CD1c-positive myeloid dendritic cell (primary cell): ENCODE results near the gene TMEM151B.

Source experiments
- DNase-seq: peaks from one replicate; pipeline ENCODE4 v3.0.0-alpha.2; 2016; ENCODE audit errors: extremely low spot score

The TMEM151B gene

DNA sequence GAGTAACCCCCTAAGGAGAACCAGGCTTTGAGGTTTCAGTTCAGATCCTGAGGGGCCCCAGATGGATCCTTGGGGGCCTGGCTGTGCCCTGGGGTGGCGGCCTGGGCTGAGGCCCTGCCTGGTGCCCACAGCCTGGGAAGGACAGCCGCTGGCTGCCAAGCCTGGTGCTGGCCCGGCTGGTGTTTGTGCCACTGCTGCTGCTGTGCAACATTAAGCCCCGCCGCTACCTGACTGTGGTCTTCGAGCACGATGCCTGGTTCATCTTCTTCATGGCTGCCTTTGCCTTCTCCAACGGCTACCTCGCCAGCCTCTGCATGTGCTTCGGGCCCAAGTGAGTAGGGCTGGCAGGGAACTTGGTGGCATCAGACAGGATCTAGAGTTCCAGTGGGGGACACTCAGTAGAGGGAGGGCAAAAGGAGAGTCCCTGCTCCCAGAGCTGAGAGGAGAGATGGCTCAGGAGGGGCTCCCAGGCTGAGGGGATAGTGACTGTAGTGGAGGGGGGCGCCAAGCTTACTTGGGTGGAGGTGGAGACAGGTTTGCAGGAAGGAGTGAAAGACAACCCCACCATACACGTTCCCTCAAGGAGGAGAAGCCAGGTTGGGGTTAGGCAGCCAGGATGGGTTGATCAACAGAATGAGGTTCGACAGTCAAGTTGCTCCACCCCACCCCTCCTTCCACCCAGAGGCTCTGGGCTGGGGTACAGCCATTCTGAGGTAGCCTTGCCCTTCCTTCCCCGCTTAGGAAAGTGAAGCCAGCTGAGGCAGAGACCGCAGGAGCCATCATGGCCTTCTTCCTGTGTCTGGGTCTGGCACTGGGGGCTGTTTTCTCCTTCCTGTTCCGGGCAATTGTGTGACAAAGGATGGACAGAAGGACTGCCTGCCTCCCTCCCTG lies 37.3 kb upstream of the TMEM151B start:
- DNase-seq = peak; percentile 21

DNA sequence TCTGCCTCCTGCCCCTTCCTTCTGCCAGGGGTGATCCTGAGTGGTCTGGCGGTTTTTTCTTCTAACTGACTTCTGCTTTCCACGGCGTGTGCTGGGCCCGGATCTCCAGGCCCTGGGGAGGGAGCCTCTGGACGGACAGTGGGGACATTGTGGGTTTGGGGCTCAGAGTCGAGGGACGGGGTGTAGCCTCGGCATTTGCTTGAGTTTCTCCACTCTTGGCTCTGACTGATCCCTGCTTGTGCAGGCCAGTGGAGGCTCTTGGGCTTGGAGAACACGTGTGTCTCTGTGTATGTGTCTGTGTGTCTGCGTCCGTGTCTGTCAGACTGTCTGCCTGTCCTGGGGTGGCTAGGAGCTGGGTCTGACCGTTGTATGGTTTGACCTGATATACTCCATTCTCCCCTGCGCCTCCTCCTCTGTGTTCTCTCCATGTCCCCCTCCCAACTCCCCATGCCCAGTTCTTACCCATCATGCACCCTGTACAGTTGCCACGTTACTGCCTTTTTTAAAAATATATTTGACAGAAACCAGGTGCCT lies 36.6 kb upstream of the TMEM151B start:
- no peak for DNase-seq

DNA sequence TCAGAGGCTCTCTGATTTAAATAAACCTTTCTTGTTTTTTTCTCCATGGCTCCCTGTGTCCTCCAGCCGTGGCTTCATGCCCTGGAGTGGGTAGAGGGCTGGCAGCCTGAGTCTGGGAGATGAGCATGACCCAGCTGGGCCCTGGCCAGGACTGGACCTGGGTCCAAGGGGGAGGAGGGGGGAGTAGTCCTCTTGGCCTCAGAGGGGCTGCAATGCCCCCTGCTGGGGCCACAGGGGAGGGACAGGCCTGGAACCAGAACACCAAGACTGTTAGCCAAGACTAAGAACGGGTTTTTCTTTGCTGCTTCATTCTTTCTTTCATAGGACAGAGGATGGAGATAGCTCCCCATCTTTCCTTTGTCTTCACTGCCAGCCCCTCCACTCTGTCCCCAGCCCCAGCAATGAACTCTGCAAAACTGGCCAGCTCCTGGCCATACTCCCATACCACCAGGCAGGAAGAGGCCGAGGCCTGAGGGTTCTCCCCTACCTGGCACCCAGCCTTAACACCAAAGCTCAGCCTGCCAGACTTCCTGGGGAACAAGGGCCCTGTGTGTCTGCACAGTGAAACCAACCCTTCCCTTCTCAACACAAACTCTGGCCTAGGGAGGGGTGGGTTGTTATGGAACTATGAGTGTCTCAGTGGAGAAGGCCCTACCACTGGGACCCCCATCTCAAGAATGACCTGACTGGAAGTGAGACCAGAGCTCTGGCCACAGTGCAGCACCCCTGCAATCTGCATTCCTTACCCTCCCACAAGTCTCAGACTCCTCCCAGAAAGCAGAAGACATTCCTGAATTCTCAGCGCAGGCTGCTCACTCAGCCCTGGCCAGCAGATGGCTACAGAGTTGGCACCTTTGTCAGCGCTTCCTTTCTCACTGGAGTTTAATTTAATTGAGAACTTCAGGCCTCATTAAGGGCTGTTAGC lies 35.9 kb upstream of the TMEM151B start:
- peak; percentile 55 for DNase-seq

DNA sequence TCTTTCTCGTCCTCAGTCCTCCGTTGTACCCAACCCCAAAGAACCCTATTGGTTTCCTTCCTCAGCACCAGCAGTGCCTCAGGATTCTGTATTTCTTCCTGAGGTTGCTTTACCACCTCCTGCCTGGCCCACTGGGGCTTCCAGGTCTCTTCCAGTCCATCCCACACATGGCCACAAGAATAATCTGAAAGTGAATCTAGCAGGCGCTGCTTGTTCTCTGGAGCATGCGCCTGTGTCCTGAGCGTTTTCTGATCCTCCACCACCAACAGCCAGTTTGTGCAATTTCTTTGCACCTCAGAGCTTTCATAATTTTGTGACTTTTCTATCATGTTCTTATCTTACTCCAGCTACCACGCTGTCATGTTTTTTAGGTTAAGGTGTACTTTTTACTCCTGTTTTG lies 35.0 kb upstream of the TMEM151B start:
- DNase-seq = no peak

DNA sequence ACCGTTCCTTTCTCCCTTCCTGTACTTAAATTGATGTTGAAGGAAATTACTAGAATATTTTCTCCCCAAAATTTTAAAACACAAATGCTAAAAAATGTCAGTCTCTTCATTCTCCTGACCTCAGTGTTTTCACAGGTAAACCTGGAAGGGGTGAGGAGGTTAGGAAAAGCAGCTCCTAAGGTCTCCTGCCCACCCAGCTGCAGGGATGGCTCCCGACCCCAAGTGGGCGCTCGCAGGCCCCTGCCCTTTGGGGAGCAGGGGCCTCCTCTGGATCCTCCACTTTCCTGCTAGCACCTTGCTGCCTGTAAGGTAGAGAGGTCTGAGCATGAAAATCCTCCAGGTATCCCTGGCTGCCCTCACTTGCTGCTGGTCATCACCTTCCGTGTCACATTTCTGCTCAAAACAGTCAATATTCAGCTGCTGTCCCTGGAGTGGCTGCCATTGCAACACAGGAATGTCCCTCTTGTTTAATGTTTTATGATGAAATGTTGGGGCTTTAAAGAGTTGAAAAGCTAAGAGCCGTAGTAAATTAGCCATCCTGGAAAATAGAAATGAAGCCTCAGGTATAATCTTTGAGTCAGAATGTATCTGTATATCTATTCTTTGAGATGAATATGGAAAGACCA lies 34.2 kb upstream of the TMEM151B start:
- DNase-seq = no peak

DNA sequence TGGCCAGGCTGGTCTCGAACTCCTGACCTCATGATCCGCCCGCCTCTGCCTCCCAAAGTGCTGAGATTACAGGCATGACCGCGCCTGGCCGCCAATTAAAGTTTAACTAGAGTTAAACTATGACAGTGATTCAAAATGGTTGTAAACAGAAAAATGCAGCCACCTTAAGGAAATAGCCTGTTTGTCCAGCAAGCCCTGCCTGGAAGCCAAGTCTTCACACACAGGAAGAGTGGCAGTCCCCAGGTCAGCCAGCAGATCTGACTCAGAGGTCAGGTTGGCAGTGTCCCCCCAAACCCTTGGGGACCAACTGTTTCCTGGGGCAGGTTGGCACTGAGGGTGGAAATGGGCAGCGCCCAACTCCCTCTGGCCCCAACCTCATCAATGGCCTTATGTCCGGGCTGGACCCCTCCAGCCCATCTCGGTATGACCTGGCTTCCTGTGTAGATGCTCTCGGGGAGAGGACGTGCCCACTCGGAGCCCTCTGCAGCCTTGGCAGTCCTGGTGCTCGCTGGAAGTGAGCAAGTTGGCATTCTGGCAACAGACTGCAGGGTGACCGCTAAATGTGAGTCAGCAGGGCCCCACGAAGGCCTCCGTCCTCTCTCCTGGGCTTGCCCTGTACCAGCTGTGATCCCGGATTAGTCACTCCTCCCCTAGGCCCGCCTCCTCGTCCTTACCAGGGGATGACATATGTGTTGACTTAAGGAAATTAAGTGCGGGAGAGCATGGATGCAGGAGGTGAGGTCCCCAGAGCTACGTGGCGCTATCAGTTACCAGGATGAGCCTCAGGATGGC lies 33.0 kb upstream of the TMEM151B start:
- peak; percentile 92 for DNase-seq

DNA sequence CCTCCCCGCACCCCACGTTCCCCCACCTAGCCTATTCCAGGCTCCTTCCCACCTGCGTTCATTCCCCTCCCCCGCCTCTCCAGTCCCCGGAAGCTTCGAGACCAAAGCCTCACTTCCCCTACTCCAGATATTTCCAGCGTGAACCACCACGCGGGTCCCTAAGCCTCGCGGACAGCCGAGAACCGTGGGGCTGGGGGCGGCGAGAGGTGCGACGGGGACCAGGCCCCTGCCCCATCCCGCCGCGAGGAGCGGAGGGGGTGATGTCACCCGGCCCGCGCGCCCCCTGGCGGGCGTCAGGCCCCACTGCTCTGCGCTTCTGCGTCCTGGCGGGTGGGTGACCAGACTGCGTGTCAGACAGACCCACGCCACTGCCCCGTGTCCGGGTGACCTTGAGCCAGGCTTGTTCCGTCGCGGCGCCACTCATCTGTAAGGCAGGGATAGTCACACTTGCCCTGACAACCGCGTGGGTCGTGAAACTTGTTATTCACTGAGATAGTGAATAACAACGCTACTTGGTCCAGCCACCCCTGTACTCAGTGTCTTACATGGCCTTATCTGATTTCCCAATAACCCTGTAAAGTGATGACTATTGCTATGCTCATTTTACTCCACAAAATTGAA lies 32.3 kb upstream of the TMEM151B start:
- DNase-seq = peak; percentile 93

DNA sequence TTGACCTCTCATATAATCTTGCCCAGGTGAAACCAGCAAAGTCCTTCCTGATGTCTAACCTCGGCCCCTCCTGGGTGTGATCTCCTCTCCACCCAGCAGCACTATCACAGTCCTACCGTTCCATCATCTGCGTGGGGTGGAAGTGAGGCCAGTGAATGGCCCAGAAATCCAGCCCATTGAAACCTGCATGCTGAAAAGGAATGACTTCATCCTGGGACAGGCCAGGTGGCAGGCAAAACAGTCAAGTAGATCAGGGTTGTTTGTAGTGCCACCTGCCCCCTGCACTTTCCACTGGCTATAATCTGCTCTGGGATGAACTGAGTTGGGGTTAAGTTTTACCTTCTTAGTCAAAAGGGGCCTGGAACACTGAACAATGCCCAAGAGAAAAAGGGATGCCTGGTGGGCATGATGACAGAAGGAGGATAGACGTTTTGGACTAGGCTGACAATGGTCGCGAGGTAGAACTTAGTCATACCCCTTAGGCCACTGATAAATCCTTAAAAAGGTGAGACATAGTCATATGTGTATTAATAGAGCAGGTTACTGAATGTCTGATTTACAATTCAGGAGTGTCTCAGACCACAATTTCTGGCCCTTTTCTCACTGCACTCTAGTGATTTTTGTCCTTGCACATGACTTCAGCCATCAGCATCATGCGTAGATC lies 31.4 kb upstream of the TMEM151B start:
- no peak for DNase-seq

DNA sequence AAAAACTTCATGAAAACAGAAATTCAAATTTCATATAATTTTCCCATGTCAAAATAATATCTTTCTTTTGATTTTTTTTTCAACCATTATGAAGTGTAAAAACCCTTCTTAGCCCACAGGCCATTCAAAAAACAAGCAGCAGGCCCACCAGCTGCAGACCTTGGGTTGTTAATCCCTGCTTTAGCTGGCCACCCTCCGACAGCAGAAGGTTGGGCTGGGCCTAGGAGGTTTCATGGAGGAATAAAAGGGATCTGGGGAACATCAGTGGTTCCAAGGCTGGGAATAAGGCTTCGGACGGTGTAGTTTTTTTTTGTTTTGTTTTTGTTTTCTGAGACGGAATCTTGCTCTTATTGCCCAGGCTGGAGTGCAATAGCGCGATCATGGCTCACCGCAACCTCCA lies 26.9 kb upstream of the TMEM151B start:
- DNase-seq = no peak

DNA sequence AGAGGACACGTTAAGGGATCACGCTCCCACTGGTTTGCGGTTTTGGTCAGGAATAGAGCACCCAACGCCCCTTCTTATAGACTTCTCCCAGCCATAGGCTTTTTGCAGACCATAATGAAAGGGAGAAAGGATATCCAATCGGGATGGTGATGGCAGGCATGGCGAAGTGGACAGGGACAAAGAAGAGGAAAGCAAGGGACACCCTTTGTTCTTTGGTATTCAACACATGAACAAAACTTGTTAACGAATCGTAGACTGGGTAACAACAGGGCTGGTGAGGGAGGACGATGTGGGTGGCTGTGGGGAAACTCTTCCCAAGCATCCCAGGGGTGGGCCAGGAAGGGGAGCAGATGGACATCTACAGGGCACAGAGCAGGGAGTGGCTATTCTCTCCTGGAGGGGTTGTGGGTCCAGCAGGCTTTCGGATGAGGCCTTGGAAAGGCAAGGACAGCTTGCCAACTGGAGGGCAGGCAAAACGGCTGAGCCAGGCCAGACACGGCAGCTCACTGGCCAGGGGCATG lies 24.8 kb upstream of the TMEM151B start:
- no peak for DNase-seq

DNA sequence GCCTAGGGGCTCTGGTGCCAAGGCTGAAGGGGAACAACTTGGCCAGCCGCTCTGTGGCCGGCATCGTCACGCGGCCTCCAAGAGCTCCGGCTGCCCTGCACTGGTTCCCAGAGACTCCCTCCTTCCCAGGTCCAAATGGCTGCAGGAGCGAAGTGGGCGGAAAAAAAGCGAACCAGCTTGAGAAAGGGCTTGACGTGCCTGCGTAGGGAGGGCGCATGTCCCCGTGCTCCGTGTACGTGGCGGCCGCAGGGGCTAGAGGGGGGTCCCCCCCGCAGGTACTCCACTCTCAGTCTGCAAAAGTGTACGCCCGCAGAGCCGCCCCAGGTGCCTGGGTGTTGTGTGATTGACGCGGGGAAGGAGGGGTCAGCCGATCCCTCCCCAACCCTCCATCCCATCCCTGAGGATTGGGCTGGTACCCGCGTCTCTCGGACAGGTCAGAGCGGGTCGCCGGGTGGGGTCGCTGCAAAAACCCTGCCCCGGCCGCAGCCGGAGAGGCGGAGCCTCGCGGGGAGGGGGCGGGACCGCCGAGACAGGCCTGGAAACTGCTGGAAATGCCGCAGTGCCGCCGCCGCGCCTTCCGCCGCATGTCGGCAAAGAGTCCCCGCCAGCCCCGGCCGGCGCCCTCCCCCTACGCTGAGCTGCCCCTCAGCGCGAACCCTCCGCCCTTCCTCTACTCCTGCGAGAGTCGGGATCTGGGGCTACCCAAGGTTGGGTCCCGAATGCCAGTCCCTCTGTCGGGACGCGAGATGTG lies 24.2 kb upstream of the TMEM151B start:
- DNase-seq = peak; percentile 88

DNA sequence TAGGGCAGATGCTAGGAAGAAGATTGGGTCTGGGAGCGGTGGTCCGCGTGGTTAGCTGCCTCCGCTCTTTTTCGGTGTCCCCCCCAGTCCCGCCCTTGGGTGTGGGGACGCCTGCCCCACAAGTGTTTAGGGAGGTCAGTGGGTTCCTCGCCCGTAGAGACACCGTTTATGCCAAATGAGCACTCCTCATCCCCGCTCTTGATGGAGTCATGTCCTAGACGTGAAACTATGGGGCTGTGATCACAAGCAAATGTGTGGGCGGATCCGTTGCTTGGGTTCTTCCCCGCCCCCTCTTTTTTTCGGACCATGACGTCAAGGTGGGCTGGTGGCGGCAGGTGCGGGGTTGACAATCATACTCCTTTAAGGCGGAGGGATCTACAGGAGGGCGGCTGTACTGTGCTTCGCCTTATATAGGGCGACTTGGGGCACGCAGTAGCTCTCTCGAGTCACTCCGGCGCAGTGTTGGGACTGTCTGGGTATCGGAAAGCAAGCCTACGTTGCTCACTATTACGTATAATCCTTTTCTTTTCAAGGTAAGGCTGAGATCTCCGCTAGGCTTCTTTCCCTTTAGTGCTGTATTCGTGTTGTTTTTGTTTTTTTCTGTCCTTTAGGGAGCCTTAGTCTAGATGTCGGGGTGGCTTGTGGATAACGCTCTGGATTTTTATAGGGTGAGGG lies 23.4 kb upstream of the TMEM151B start, which contains the start of gene HSP90AB1:
Gene HSP90AB1, plus strand, starts transcription at position 439 of the 675 bp plus-strand sequence. CDS start 1,529 bp downstream, outside the sequence.
- DNase-seq = peak; percentile 98

DNA sequence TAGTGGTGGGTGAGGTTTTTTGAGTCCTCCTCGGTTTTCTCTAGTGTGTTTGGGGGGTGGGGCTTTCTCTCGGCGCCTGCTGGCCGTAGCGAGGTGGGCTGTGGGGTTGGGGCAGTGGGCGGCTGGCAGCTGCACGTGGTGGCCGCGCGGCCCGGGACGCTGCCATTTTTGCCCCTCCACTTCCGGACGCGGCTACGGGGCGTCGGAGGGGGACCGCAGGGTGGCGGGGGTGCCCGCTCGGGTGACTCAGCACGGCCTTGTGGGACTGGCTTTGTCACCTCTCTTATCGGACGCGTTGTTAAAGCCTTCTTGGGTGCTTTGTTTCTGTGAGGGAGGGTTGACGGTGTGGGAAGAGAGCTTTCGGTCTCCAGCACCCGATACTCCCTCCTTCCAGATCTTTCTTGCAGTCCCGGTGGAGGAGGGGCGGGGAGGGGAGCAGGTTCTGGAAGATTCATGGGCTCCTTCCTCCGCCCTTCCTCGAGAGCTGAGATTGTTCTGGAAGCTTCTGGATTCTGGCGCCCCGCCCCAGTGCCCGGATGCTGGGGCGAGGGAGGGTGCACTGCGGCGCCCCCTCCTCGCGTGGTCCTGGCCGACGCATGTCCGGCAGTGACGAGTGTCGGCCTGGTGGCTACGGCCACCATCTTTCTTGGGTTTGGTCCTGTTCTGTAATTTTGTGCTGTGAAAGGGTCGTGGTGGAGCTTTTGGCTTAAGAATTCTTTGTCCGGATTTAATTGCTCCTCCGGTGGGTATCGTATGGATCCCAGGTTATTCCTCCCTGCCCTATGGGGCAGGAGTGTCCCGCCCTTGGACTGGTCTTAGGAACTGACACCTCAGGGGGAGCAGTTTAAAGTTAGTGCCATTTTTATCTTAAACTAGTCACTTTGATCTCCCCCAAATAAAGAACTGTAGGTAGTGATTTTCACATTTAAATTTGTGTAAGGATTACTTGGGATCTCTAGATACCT lies 22.6 kb upstream of the TMEM151B start:
- peak; percentile 91 for DNase-seq

DNA sequence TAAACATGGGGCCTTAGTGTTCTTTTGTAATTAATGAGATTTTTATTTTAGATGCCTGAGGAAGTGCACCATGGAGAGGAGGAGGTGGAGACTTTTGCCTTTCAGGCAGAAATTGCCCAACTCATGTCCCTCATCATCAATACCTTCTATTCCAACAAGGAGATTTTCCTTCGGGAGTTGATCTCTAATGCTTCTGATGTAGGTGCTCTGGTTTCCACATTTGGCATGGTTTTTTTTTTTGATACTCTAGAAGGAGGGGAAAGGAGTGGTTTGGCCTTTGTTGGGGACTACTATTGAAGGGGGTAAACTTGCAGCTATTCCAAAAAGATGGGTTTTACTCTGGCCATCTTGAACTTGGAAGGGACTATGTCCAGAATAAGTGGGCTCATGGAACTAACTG lies 21.7 kb upstream of the TMEM151B start:
- no peak for DNase-seq

DNA sequence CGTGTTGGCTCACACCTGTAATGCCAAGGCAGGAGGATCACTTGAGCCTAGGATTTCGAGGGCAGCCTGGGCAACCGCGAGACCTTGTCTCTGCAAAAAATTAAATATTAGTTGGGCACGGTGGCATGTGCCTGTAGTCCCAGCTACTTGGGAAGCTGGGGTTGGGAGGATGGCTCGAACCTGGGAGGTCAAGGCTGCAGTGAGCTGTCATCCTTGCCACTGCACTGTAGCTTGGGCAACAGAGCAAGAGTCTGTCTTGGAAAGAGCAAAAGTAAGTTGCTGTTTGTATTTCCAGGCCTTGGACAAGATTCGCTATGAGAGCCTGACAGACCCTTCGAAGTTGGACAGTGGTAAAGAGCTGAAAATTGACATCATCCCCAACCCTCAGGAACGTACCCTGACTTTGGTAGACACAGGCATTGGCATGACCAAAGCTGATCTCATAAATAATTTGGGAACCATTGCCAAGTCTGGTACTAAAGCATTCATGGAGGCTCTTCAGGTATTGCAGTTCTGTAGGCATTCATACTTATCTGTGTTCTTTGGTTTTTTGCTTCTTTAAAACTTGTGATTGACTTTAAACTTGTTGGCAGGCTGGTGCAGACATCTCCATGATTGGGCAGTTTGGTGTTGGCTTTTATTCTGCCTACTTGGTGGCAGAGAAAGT lies 21.0 kb upstream of the TMEM151B start:
- DNase-seq = no peak

DNA sequence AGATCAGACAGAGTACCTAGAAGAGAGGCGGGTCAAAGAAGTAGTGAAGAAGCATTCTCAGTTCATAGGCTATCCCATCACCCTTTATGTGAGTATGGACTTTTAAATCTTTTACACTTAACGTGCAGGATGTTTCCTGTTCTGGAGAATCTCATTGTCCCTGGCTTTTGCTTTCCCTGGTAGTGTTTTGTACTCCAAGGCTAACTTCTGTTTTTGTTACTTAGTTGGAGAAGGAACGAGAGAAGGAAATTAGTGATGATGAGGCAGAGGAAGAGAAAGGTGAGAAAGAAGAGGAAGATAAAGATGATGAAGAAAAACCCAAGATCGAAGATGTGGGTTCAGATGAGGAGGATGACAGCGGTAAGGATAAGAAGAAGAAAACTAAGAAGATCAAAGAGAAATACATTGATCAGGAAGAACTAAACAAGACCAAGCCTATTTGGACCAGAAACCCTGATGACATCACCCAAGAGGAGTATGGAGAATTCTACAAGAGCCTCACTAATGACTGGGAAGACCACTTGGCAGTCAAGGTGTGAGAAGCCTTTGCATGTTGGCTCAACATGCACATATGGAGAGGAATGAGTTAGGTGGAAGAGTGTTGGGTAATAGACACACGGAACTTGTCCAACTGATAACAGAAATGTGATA lies 20.1 kb upstream of the TMEM151B start:
- DNase-seq = no peak
